ENCODE measurements around the gene OTUD7B. TPM values are rescaled to one million over a fixed set of nuclear protein-coding genes. Genes with fewer than 3 reads are reported as not detected.

The OTUD7B gene
- polyA plus RNA-seq, 1 donor, result 16.9 TPM

GRCh38 chr1:149936992-149937705 is 73.4 kb downstream of the OTUD7B start:
- Histone ChIP-seq H3K36me3 (ENCODE audit: control insufficient read depth, insufficient read depth, low read length) (peaks cover 20% of the 10 kb centered on the region), H3K27me3 (ENCODE audit: control insufficient read depth, insufficient read depth, low read length) (no peaks in the 10 kb centered on the region), H3K9me3 (ENCODE audit: control insufficient read depth, low read depth, low read length) (no peaks in the 10 kb centered on the region), H3K27ac (ENCODE audit: low read length) (peak overlapping the region; percentile 98), H3K4me3 (ENCODE audit: low read length) (peak overlapping the region; percentile 80), H3K4me1 (ENCODE audit: control insufficient read depth, insufficient read depth, low read length) (peaks cover 59% of the 10 kb centered on the region)
- peak; percentile 50 to 82 for DNase-seq
- no CpG with 5 or more reads among the region's 8 CpGs for WGBS (ENCODE audit: insufficient coverage, low lambda C conversion rate)

- peaks cover 27% of the 10 kb centered on the region for H3K36me3 ChIP-seq (ENCODE audit: control insufficient read depth, insufficient read depth, low read length)
- peak within 1 kb of the TSS; percentile 80 for H3K4me3 ChIP-seq (ENCODE audit: low read length)
- H3K4me1 ChIP-seq (ENCODE audit: control insufficient read depth, insufficient read depth, low read length), result peaks cover 64% of the 10 kb centered on the region
- no peaks in the 10 kb centered on the region for H3K27me3 ChIP-seq (ENCODE audit: control insufficient read depth, insufficient read depth, low read length)
- no CpG with 5 or more reads among the region's 18 CpGs for WGBS (ENCODE audit: insufficient coverage, low lambda C conversion rate)
- no peaks in the 10 kb centered on the region for H3K9me3 ChIP-seq (ENCODE audit: control insufficient read depth, low read depth, low read length)
- peak within 1 kb of the TSS; percentile 98 for H3K27ac ChIP-seq (ENCODE audit: low read length)
- DNase-seq, result peak; percentile 86 to 94
These were observed 74.1 kb downstream of the OTUD7B start, which contains the start of gene MTMR11 for GRCh38 chr1:149936170-149936991. Gene MTMR11, minus strand, starts transcription at chr1:149936879. Its CDS starts 232 bp downstream, at chr1:149936647.

GRCh38 chr1:149934356-149934755 is 76.2 kb downstream of the OTUD7B start:
- Histone ChIP-seq H3K36me3 (ENCODE audit: control insufficient read depth, insufficient read depth, low read length) (peaks cover 48% of the 10 kb centered on the region), H3K4me3 (ENCODE audit: low read length) (peak overlapping the region; percentile 80), H3K4me1 (ENCODE audit: control insufficient read depth, insufficient read depth, low read length) (peaks cover 66% of the 10 kb centered on the region), H3K27me3 (ENCODE audit: control insufficient read depth, insufficient read depth, low read length) (no peaks in the 10 kb centered on the region), H3K27ac (ENCODE audit: low read length) (no peak overlapping the region), H3K9me3 (ENCODE audit: control insufficient read depth, low read depth, low read length) (no peaks in the 10 kb centered on the region)
- WGBS (ENCODE audit: insufficient coverage, low lambda C conversion rate), result no CpG with 5 or more reads among the region's 2 CpGs
- DNase-seq, result no peak

GRCh38 chr1:149933208-149933607 is 77.3 kb downstream of the OTUD7B start:
- Histone ChIP-seq H3K4me1 (ENCODE audit: control insufficient read depth, insufficient read depth, low read length) (peaks cover 70% of the 10 kb centered on the region), H3K27me3 (ENCODE audit: control insufficient read depth, insufficient read depth, low read length) (no peaks in the 10 kb centered on the region), H3K27ac (ENCODE audit: low read length) (peak overlapping the region; percentile 30), H3K9me3 (ENCODE audit: control insufficient read depth, low read depth, low read length) (no peaks in the 10 kb centered on the region), H3K36me3 (ENCODE audit: control insufficient read depth, insufficient read depth, low read length) (peaks cover 56% of the 10 kb centered on the region), H3K4me3 (ENCODE audit: low read length) (no peak overlapping the region)
- WGBS (ENCODE audit: insufficient coverage, low lambda C conversion rate), result no CpG with 5 or more reads among the region's 4 CpGs
- DNase-seq, result no peak

- peak in 1 of 2 donors; percentile 41 for DNase-seq
- WGBS (ENCODE audit: insufficient coverage, low lambda C conversion rate), result 60% methylated on average over 1 of the region's 8 CpGs
- Histone ChIP-seq H3K27me3 (ENCODE audit: control insufficient read depth, insufficient read depth, low read length) (no peaks in the 10 kb centered on the region), H3K27ac (ENCODE audit: low read length) (peak overlapping the region; percentile 30), H3K9me3 (ENCODE audit: control insufficient read depth, low read depth, low read length) (no peaks in the 10 kb centered on the region), H3K36me3 (ENCODE audit: control insufficient read depth, insufficient read depth, low read length) (peaks cover 56% of the 10 kb centered on the region), H3K4me1 (ENCODE audit: control insufficient read depth, insufficient read depth, low read length) (peaks cover 65% of the 10 kb centered on the region), H3K4me3 (ENCODE audit: low read length) (no peak overlapping the region)
These were observed 78.1 kb downstream of the OTUD7B start for GRCh38 chr1:149932474-149932873.

GRCh38 chr1:149931212-149931790 is 79.2 kb downstream of the OTUD7B start:
- Histone ChIP-seq H3K4me1 (ENCODE audit: control insufficient read depth, insufficient read depth, low read length) (peaks cover 60% of the 10 kb centered on the region), H3K9me3 (ENCODE audit: control insufficient read depth, low read depth, low read length) (no peaks in the 10 kb centered on the region), H3K27ac (ENCODE audit: low read length) (no peak overlapping the region), H3K36me3 (ENCODE audit: control insufficient read depth, insufficient read depth, low read length) (peaks cover 61% of the 10 kb centered on the region), H3K4me3 (ENCODE audit: low read length) (no peak overlapping the region), H3K27me3 (ENCODE audit: control insufficient read depth, insufficient read depth, low read length) (no peaks in the 10 kb centered on the region)
- DNase-seq, result no peak
- WGBS (ENCODE audit: insufficient coverage, low lambda C conversion rate), result 100% methylated on average over 7 of the region's 13 CpGs

- H3K9me3 ChIP-seq (ENCODE audit: control insufficient read depth, low read depth, low read length), result no peaks in the 10 kb centered on the region
- no peak for DNase-seq
- peaks cover 64% of the 10 kb centered on the region for H3K4me1 ChIP-seq (ENCODE audit: control insufficient read depth, insufficient read depth, low read length)
- no CpG with 5 or more reads among the region's 2 CpGs for WGBS (ENCODE audit: insufficient coverage, low lambda C conversion rate)
- H3K27ac ChIP-seq (ENCODE audit: low read length), result no peak overlapping the region
- H3K27me3 ChIP-seq (ENCODE audit: control insufficient read depth, insufficient read depth, low read length), result no peaks in the 10 kb centered on the region
- no peak overlapping the region for H3K4me3 ChIP-seq (ENCODE audit: low read length)
- peaks cover 75% of the 10 kb centered on the region for H3K36me3 ChIP-seq (ENCODE audit: control insufficient read depth, insufficient read depth, low read length)
These were observed 80.7 kb downstream of the OTUD7B start for GRCh38 chr1:149929856-149930255.

- DNase-seq, result no peak
- Histone ChIP-seq H3K4me3 (ENCODE audit: low read length) (peak overlapping the region; percentile 76), H3K27me3 (ENCODE audit: control insufficient read depth, insufficient read depth, low read length) (no peaks in the 10 kb centered on the region), H3K9me3 (ENCODE audit: control insufficient read depth, low read depth, low read length) (no peaks in the 10 kb centered on the region), H3K4me1 (ENCODE audit: control insufficient read depth, insufficient read depth, low read length) (peaks cover 49% of the 10 kb centered on the region), H3K27ac (ENCODE audit: low read length) (peak overlapping the region; percentile 99), H3K36me3 (ENCODE audit: control insufficient read depth, insufficient read depth, low read length) (peaks cover 75% of the 10 kb centered on the region)
- WGBS (ENCODE audit: insufficient coverage, low lambda C conversion rate), result no CpG with 5 or more reads among the region's 1 CpG
These were observed 82.2 kb downstream of the OTUD7B start for GRCh38 chr1:149928401-149928724.

GRCh38 chr1:149927563-149928400 is 82.7 kb downstream of the OTUD7B start, which contains the start of gene SF3B4:
Gene SF3B4, minus strand, starts transcription at chr1:149927803. Its CDS starts 44 bp downstream, at chr1:149927759.
- Histone ChIP-seq H3K9me3 (ENCODE audit: control insufficient read depth, low read depth, low read length) (no peaks in the 10 kb centered on the region), H3K36me3 (ENCODE audit: control insufficient read depth, insufficient read depth, low read length) (peaks cover 77% of the 10 kb centered on the region), H3K4me3 (ENCODE audit: low read length) (peak within 1 kb of the TSS; percentile 76), H3K4me1 (ENCODE audit: control insufficient read depth, insufficient read depth, low read length) (peaks cover 46% of the 10 kb centered on the region), H3K27ac (ENCODE audit: low read length) (peak within 1 kb of the TSS; percentile 99), H3K27me3 (ENCODE audit: control insufficient read depth, insufficient read depth, low read length) (no peaks in the 10 kb centered on the region)
- peak; percentile 95 for DNase-seq
- WGBS (ENCODE audit: insufficient coverage, low lambda C conversion rate), result no CpG with 5 or more reads among the region's 47 CpGs

Data from large intestine (tissue), 3 donors.